Stimulated activated CD8-positive, alpha-beta memory T cell treated with anti-CD3 and anti-CD28 coated beads, Interleukin-7, amount 100 ng/mL, for 4 hours (primary cell): ENCODE measurements around the gene PHLPP1.

Experiments
- DNase-seq, 2 donors: peaks; one replicate each; pipeline ENCODE4 v3.0.0-alpha.2; 2020; ENCODE audit warnings: low read depth in 2 of 2

The PHLPP1 gene

DNA sequence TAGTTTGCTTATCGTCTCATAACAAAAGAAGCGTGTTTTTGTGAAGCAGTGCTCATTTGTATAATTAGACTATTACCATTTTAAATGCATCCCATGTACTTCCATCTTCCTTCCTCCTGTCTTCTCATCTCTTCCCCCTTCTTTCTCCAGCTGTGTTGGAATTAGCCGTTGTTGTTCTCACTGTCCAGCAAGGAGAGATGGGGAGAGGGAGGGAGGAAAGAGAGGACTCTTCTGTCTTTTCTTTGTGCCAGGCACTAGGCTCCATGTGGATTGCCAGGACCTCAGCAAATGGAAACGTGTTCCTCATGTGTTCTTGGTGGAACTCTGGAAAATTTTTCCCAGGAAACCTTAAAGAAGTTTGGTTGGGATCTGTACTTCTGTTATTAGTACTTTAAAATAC, 131.7 kb downstream of the PHLPP1 start:
- no peak for DNase-seq

DNA sequence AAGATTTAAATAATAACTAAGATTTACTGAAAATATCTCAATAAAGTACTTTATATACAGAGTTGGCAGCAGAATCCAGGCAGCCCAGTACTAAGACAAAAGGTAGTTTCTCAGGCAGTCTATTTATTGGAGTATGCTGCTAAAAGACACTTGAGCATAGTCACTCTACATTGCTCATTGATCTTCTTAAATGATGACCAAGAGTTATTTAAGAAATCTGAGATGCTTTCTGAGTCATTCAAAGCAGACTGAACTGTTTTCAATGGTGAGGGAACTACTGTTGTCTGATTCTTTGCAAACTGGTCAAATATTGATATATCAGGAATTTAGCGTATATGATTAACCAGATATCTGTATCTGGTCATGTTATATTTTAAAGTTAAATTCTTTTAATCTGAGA, 133.6 kb downstream of the PHLPP1 start:
- DNase-seq = no peak

DNA sequence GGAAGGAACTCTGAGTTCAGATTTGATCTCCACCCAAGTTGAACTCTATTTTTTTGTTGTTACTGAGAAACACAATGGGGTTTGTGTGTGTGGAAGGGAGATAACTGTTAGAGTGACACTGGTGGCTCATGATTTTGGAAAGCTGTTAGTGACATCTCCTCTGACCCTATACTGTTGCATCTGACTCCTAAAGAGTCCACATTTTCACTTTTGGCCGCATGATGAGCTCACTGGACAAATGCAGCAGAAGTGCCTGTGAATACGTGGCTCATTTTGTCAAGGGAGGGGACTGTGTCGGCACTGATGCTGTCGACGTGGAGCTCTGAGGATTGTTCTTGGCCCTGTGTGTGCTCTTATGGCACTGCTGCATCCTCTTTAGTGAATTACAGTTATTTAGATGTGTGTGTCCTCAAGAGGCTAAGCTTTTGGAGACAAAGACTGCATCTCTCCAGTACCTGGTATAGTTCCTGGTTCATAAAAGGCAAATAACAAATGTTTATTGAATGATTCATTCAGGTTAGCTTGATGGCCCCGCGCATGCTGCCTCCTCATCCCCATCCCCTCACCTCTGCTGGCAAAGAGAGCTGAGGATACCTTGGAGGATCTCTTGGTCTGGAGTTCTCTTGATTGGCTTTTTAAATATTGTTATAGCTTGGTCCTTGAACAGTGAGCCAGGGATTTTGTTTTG, 135.4 kb downstream of the PHLPP1 start:
- DNase-seq = no peak

DNA sequence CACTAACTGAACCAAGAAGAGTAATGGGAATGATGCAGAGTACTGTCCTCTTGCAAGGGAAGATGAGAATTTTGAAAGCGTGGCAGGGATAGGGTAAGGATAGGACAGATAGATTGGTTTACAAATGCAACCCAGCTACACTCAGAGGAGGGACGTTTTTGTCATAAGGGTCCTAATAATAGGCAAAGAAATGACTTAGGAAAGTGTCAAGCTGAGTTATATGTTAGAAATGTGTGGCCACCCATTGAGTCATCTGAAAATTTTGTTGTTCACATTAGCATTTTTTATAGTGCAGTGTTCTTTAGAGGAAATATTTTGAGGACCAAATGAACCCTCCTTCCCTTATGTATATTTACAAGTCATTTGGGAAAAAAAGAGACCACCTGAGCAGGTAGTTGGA, 137.5 kb downstream of the PHLPP1 start:
- DNase-seq = no peak

DNA sequence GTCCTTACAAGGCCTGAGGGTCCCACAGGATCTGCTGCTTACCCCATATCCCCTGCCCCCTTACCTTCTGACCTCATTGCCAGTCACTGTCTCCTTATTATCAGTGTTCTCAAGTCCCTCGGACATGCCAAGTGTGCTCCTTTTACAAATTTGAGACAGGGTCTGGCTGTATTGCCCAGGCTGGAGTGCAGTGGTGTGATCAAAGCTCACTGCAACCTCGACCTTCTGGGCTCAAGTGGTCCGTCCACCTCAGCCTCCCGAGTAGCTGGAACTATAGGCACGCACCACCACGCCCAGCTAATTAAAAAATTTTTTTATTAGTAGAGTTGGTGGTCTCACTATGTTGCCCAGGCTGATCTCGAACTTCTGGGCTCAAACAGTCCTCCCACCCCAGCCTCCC, 141.0 kb downstream of the PHLPP1 start:
- DNase-seq = no peak

DNA sequence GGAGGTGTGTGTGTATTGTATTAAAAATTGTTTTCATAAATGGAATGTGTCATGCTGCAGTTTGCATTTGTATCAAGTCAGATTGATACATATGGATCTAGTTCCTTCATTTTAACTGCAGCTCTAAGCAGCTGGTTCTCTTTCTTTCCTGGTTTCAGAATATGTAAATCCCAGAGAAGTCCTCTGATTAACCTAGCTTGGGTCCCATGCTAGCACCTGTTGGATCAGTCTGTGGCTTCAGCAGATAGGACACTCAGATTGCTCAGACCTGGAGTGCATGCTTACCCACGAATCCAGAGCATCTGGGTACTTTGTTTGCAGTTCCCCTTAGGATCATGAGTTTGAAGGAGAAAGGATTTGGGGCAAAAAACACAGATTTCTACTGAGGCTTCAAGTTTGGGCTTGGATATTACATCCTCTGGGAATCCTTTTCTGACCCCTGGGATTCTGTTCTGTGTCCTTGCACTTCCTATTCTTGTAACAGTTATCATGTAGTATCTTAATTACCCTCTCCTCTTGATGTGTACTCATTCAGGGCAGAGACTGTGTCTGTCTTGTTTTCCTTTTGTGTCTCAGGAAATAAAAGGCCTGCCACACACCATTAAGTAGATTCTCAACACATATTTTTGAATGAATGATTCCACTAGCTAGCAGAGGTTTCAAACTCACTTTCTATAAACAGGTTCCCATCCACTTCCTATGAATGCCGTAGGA, 142.1 kb downstream of the PHLPP1 start:
- no peak for DNase-seq

DNA sequence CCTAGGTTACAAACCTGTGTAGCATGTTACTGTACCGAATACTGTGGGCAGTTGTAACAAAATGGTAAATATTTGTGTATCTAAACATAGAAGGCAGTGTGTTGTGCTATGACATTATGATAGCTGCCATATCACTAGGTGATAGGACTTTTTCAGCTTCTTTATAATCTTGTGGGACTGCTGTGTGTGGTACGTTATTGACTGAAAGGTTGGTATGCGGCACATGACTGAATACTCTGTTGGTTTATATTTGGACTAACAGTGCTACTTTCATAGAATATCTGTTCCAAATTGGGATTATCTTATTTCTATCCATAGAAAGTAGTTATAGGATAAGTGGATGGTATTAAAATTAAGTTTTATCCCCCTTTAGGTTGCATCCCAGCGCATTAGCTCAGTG, 144.7 kb downstream of the PHLPP1 start:
- no peak for DNase-seq

DNA sequence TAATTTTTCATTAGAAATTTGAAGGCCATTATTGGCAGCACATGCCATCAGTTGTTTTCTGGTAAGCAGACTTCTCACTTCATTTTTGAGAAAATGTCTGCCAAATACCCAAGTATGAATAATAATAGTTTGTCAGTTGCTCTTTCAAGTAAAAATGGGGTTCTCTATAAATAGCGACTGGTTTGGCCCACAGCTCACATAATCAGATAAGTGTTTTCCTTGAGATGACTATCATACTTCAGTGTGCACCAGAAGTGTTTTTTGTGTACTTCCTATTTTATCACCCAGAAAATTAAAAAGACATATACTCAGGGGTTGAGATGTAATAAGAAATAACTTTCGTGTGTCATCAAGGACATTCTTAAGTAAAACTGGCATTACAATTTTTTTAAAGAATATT, 147.1 kb downstream of the PHLPP1 start:
- DNase-seq = no peak

DNA sequence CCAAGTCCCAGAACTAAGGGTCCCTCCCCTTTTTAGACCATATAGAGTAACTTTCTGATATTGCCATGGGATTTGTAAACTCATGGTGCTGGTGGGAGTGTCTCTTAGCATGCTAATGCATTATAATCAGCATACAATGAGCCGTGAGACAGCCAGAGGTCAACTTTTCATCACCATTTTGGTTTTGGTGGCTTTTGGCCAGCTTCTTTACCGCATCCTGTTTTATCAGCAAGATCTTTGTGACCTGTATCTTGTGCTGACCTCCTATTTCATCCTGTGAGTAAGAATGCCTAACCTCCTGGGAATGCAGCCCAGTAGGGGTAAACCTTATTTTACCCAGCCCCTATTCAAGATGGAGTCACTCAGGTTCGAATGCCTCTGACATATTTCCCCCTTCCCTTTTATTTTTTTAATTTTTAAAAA, 148.2 kb downstream of the PHLPP1 start:
- no peak for DNase-seq

DNA sequence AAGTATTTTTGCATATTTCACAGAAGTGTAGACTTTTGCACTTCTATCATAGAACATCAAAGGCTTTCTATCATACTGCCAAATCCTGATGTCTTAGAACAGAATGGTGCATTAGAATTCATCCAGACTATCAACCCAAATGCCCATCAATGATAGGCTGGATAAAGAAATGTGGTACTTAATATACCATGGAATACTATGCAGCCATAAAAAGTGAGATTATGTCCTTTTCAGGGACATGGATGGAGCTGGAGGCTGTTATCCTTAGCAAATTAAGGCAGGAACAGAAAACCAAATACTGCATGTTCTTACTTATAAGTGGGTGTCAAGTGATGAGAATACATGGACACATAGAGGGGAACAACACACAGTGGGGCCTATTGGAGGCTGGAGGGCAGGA, 150.2 kb downstream of the PHLPP1 start:
- no peak for DNase-seq

DNA sequence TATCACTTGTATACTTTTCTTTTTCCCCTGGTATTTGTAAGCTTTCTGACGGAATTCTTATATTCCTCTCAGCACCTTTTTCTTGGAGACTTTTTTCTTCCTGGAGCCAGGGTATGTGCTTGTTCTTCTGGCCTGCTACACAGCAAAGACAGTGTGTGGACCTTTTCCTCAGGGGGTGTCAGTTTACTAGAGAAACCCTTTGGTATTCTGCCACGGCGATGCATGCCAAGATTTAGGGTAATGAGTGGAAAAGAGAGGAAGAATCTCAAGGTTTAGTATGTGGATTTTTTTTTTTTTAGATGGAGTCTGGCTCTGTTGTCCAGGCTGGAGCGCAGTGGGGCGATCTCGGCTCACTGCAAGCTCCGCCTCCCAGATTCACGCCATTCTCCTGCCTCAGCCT, 152.2 kb downstream of the PHLPP1 start:
- no peak for DNase-seq

DNA sequence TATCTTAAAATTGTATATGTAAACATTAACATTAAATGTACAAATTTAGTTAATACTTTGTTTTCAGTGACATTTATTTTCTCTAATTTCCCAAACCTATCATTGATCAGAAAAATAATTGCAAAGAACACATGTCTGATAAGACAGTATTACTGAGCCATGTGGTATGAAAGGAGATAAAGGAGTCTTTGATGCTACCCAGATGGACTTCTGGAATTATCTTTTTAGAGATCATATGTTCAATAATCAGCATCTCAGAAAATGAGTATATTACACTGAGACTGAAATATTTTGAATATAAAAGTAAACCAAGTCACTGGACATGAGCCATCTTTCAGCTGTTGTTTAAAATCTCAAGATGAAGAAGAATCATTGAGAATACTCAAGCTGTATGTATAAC, 153.3 kb downstream of the PHLPP1 start:
- DNase-seq = no peak

DNA sequence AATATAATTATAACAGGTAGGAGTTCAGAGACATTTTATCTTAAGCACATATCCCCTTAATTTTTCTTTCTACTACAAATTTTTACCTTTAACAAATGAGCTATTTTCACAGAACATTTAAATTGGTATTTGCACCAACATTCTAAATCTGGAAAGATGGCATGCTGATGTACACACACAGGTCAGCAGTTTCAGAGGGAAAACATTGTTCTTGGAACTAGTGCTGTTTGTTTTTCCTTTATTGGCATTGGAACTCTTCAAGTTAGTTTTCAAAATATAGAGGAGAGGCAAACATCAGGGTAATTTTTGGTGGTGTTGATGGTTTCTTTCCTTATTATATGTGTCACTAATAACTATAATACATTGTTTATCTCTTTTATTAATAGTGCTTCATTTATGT, 155.3 kb downstream of the PHLPP1 start:
- no peak for DNase-seq

DNA sequence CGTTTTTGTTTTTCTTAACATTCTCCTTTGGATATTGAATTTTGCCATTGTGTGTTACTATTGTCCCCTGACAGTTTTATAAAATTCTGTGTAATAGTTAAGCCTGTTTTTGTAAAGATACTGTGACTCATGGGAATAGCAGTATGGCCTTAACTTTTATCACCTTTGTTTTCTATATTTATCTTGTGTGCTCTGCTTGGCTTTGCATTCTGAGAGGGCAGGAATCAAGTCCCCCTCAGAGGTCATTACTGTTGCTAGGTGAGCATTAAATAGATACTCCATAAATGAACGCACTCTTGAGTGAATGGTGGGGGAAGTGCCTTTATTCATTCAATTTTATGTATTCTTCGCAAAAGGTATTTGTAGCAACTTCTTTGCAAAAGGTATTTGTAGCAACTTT, 160.0 kb downstream of the PHLPP1 start:
- DNase-seq = no peak

DNA sequence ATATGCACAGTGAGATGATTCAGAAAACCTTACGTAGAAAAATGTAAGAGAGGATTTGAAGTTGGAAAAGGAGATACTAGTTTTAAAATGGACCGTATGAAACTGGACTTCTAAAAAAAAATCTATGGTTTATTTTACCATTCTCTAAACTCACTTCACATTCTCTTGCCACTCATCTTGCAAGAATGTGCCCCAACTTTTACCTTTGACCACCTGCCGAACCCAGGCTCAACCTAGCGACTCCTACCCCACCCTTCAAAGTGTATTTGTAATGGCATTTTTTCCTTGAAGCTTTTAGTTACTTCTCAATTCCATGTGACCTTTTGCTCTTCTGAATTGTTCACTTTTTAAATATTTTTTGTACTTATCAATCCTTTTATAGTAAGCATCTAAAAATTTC, 160.8 kb downstream of the PHLPP1 start:
- DNase-seq = no peak

DNA sequence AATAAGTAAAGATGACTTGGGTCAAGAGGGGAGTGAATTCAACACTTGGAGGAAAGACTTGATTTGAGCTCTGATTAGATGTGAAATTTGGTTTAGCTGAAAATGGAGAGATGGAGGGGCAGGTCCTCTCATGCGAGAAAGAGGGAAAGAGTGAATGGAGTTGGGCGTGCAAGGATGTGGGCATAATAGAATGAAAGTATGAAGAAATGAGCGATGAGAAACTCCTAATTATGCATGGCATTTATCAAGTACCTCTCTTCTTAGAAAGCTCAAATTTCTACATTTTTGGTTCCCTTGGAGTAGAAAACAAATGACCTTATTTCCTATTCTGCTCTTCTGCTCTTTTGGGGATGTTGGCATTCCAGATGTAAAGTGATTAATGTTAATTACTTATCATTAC, 161.5 kb downstream of the PHLPP1 start:
- DNase-seq = no peak

DNA sequence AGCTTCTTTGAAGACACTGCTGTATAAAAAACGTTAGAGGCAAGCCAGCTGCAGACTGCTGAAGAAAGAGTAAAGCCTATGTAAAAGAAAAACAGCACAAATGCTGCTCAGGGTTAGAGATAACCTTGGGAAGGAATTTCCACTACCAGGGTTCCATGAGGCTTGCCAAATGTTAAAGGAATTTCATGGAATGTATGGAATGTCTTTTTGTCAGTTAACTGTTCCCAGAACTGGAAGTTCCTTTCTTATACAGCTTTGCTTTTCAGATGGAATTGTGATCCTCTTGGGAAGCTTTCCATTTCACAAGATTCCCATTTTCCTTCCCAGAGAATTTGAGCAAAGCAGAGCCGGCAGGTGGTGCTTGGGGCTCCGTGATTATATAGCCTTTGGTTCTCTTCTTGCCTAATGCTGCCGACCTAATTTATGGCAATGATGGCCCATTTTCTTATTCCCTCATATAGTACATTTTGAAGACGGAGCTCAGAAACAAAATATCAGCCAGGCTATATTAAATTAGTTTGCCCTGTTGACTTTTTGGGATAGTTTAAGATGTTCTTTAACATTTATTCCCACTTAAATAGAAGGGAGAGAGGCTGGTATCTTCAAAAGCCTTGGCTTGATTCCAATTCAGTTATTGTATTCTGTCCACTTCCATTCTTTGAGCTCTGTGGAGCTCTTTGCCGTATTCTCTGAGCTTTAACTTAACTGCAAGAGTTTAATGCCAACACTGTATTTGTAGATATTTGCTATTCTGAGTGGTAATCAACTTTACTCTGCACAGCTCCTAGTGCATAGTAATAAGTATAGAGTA, 162.3 kb downstream of the PHLPP1 start:
- DNase-seq = no peak

DNA sequence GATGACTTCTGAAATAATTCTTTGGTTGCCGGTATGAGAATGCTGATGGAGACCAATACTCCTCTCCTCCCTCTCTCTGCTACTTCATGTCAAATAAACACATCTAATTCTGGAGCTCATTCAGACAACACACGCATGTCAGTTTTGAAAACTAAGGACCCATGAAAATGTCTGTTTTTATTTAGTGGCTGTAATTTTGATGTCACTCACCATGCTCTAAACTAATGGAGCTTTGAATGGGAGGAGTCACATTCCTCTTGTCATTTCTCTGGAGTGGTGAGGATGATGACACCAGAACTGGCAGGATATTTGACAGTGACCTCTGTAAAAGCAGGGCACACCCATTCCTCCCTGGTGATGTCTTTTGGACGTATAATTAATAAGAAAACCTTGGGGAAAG, 163.0 kb downstream of the PHLPP1 start:
- no peak for DNase-seq

DNA sequence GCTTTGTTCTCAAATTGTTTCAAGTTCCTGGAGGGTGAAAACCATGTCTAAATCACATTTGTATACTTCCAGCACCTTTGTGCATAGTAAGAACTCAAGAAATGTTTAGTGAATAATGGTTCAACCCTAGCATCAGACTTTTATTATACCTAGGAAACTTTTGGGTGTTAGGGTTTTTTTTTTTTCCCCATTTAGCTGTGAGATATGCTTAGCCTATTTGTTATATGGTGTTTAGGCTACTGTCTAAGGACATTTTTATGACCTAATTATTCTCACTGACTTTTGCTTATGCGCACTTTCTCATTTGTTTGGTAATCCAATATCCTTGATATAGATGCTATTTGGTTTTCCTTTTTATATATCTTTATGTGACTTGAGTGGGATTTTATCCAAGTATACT, 164.7 kb downstream of the PHLPP1 start:
- DNase-seq = no peak

DNA sequence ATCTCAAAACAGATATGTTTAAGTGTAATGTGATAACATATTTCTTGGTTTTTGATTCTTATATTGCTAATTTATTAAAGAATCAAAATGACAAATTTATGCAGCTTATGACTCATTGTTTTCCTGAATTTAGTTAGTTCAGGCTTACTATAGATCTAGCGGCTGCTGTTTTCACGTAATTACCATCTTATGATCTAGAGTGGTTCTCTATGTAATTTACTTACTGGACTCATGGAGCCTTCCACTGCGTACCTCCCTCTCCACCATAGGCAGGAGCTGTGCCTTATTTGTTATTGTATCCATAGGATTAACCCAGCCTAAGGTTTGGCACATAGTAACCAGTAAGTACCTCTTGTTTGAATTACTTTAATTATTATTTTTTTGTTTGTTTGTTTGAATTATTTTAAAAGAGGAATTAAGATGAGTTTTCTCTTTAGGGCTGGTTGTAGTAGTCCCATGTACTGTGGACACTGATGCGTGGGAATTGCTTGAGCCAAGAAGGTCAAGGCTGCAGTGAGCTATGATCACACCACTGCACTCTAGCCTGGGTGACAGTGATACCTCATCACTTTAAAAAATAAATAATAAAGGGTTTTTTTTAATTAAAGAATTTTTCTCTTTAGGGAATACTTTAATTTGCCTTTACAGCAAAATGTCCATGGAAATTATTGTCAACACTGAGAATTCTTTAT, 165.5 kb downstream of the PHLPP1 start:
- no peak for DNase-seq

DNA sequence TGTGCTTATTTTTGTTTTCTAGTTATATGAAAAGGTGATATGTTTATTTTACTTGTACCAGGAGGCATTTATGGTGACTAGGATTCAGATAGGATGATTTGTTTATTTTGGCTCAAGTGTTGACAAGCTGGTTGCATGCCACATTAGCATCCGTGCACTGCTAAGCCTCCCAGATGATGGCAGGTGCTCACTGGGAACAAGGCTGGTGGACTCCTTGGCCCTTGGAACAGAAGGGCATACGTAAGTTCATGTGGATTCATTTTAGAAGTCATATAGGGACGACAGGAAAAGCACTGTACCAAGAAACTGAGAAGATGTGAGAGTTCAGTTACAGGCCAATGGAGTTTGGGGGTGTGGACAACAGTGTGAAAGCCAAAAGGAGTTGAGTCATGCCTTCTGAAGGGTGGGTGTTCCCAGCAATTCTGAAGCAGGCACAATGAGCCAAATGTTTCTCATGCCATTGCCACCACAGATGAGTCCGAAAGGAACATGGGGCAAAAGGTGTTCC, 166.2 kb downstream of the PHLPP1 start:
- no peak for DNase-seq
